HepG2 (cell line): Measurements from ENCODE around the gene CNTN4. TPM values are rescaled to one million over a fixed set of nuclear protein-coding genes. Genes with fewer than 3 reads are reported as not detected.

Experiments
- DPF2 ChIP-seq: sonication (generic); formaldehyde crosslinking; IDR thresholded peaks from 2 replicates; pipeline ENCODE4 v1.4.0; 2020; ENCODE audit warnings: mild to moderate bottlenecking, low read depth, missing genetic modification reagents, borderline replicate concordance
- RXRA ChIP-seq: sonication (generic); formaldehyde crosslinking; IDR thresholded peaks from 2 replicates; pipeline ENCODE4 v1.5.1; 2020; ENCODE audit warnings: missing genetic modification reagents
- ZNF232 ChIP-seq: sonication (generic); formaldehyde crosslinking; IDR thresholded peaks from 2 replicates; pipeline ENCODE4 v1.4.0; 2020; ENCODE audit warnings: missing genetic modification reagents, borderline replicate concordance
- ZNF460 ChIP-seq: sonication (generic); formaldehyde crosslinking; IDR thresholded peaks from 2 replicates; pipeline ENCODE4 v1.5.1; 2020; ENCODE audit warnings: missing genetic modification reagents, mild to moderate bottlenecking, borderline replicate concordance
- ZNF792 ChIP-seq: IDR thresholded peaks from 2 replicates; pipeline ENCODE4 v1.6.1; 2016
- polyA plus RNA-seq, 8 experiments: library from polyadenylated mRNA; depleted of rRNA in 3 of 8; stranded (reverse) in 7 of 8; unstranded in 1 of 8; fragments of >200 nt; fragmentation: Illumina TruSeq in 4 of 8; extraction: Trizol in 4 of 8; gene quantifications; 2 replicates each; pipeline versions ENCODE4 v1.2.1 to v1.2.3, GENCODE V29; 2011 to 2016; ENCODE audit warnings: low read depth in 4 of 8, missing spikeins in 1 of 8, mixed read lengths in 1 of 8; ENCODE audit not compliant: insufficient read depth in 1 of 8
- total RNA-seq, 5 experiments: library from RNA; depleted of rRNA; stranded (reverse); fragments of >200 nt; fragmentation: Illumina TruSeq; extraction: Trizol; gene quantifications; 2 replicates each; pipeline ENCODE4 v1.2.3, GENCODE V29; 2016; ENCODE audit warnings: low read depth in 1 of 5
- TF ChIP-seq, protein P1 (sequence below): sonication (generic); formaldehyde crosslinking; IDR thresholded peaks from one replicate; pipeline ENCODE4 v1.5.1; 2020; ENCODE audit warnings: mild to moderate bottlenecking, missing genetic modification reagents; ENCODE audit errors: not compliant biosample characterization
- TF ChIP-seq, protein P2 (sequence below): sonication (generic); formaldehyde crosslinking; IDR thresholded peaks from 2 replicates; pipeline ENCODE4 v1.4.0; 2020; ENCODE audit warnings: missing genetic modification reagents
- TF ChIP-seq, protein P3 (sequence below): sonication (generic); formaldehyde crosslinking; IDR thresholded peaks from 2 replicates; pipeline ENCODE4 v1.5.1; 2020; ENCODE audit warnings: mild to moderate bottlenecking, moderate library complexity, missing genetic modification reagents
- TF ChIP-seq, protein P4 (sequence below), 2 experiments: sonication (generic) in 1 of 2; formaldehyde crosslinking in 1 of 2; IDR thresholded peaks; 2 replicates each; pipeline versions ENCODE4 v1.4.0 to v1.6.1; 2018 to 2020; ENCODE audit warnings: missing genetic modification reagents in 2 of 2, borderline replicate concordance in 1 of 2, low read depth in 1 of 2, mild to moderate bottlenecking in 1 of 2, missing biosample characterization in 1 of 2

Gene CNTN4
- total and polyA plus RNA-seq, 2 of the 13 experiments (the other 11 are each of a cell fraction or from before 2014, with no cell fraction given) = 0.01 to 0.13 TPM

DNA sequence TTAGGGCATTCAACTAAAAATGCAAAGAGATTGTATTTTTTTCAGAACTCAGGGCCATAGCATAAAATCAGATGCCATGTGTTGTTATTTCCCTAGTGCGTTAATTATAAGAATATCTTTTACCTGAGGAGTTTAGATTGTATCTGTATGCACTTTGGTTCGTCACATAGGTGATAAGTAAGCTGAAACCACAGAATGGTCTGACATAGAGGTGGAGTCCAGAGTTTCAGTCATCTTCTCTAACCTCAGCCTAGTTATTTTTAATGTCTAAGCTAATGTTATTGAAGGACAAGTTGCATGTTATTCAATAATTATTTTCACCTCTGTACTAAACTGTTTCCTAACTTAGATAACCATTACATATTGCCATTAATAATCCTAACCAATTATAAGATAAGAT, 27.1 kb upstream of the CNTN4 start (continued):
- TF ChIP-seq, protein P1, sequence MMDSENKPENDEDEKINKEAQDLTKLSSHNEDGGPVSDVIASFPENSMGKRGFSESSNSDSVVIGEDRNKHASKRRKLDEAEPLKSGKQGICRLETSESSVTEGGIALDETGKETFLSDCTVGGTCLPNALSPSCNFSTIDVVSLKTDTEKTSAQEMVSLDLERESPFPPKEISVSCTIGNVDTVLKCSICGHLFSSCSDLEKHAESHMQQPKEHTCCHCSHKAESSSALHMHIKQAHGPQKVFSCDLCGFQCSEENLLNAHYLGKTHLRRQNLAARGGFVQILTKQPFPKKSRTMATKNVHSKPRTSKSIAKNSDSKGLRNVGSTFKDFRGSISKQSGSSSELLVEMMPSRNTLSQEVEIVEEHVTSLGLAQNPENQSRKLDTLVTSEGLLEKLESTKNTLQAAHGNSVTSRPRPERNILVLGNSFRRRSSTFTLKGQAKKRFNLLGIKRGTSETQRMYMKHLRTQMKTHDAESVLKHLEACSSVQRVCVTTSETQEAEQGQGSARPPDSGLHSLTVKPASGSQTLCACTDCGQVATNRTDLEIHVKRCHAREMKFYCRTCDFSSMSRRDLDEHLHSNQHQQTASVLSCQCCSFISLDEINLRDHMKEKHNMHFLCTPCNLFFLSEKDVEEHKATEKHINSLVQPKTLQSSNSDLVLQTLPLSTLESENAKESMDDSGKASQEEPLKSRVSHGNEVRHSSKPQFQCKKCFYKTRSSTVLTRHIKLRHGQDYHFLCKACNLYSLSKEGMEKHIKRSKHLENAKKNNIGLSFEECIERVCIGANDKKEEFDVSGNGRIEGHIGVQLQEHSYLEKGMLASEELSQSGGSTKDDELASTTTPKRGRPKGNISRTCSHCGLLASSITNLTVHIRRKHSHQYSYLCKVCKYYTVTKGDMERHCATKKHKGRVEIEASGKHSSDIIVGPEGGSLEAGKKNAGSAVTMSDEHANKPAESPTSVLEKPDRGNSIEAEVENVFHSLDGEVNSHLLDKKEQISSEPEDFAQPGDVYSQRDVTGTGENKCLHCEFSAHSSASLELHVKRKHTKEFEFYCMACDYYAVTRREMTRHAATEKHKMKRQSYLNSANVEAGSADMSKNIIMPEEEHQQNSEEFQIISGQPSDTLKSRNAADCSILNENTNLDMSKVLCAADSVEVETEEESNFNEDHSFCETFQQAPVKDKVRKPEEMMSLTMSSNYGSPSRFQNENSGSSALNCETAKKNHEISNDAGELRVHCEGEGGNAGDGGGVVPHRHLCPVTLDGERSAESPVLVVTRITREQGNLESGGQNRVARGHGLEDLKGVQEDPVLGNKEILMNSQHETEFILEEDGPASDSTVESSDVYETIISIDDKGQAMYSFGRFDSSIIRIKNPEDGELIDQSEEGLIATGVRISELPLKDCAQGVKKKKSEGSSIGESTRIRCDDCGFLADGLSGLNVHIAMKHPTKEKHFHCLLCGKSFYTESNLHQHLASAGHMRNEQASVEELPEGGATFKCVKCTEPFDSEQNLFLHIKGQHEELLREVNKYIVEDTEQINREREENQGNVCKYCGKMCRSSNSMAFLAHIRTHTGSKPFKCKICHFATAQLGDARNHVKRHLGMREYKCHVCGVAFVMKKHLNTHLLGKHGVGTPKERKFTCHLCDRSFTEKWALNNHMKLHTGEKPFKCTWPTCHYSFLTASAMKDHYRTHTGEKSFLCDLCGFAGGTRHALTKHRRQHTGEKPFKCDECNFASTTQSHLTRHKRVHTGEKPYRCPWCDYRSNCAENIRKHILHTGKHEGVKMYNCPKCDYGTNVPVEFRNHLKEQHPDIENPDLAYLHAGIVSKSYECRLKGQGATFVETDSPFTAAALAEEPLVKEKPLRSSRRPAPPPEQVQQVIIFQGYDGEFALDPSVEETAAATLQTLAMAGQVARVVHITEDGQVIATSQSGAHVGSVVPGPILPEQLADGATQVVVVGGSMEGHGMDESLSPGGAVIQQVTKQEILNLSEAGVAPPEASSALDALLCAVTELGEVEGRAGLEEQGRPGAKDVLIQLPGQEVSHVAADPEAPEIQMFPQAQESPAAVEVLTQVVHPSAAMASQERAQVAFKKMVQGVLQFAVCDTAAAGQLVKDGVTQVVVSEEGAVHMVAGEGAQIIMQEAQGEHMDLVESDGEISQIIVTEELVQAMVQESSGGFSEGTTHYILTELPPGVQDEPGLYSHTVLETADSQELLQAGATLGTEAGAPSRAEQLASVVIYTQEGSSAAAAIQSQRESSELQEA (CRISPR knock-in tag) = no peak
- TF ChIP-seq ZNF460 (CRISPR knock-in tag) (no peak), DPF2 (CRISPR knock-in tag) (no peak), RXRA (CRISPR knock-in tag) (no peak), ZNF232 (no peak), ZNF792 (CRISPR knock-in tag) (no peak)
- TF ChIP-seq, protein P2, sequence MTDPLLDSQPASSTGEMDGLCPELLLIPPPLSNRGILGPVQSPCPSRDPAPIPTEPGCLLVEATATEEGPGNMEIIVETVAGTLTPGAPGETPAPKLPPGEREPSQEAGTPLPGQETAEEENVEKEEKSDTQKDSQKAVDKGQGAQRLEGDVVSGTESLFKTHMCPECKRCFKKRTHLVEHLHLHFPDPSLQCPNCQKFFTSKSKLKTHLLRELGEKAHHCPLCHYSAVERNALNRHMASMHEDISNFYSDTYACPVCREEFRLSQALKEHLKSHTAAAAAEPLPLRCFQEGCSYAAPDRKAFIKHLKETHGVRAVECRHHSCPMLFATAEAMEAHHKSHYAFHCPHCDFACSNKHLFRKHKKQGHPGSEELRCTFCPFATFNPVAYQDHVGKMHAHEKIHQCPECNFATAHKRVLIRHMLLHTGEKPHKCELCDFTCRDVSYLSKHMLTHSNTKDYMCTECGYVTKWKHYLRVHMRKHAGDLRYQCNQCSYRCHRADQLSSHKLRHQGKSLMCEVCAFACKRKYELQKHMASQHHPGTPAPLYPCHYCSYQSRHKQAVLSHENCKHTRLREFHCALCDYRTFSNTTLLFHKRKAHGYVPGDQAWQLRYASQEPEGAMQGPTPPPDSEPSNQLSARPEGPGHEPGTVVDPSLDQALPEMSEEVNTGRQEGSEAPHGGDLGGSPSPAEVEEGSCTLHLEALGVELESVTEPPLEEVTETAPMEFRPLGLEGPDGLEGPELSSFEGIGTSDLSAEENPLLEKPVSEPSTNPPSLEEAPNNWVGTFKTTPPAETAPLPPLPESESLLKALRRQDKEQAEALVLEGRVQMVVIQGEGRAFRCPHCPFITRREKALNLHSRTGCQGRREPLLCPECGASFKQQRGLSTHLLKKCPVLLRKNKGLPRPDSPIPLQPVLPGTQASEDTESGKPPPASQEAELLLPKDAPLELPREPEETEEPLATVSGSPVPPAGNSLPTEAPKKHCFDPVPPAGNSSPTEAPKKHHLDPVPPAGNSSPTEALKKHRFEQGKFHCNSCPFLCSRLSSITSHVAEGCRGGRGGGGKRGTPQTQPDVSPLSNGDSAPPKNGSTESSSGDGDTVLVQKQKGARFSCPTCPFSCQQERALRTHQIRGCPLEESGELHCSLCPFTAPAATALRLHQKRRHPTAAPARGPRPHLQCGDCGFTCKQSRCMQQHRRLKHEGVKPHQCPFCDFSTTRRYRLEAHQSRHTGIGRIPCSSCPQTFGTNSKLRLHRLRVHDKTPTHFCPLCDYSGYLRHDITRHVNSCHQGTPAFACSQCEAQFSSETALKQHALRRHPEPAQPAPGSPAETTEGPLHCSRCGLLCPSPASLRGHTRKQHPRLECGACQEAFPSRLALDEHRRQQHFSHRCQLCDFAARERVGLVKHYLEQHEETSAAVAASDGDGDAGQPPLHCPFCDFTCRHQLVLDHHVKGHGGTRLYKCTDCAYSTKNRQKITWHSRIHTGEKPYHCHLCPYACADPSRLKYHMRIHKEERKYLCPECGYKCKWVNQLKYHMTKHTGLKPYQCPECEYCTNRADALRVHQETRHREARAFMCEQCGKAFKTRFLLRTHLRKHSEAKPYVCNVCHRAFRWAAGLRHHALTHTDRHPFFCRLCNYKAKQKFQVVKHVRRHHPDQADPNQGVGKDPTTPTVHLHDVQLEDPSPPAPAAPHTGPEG (CRISPR knock-in tag) = no peak
- TF ChIP-seq, protein P3, sequence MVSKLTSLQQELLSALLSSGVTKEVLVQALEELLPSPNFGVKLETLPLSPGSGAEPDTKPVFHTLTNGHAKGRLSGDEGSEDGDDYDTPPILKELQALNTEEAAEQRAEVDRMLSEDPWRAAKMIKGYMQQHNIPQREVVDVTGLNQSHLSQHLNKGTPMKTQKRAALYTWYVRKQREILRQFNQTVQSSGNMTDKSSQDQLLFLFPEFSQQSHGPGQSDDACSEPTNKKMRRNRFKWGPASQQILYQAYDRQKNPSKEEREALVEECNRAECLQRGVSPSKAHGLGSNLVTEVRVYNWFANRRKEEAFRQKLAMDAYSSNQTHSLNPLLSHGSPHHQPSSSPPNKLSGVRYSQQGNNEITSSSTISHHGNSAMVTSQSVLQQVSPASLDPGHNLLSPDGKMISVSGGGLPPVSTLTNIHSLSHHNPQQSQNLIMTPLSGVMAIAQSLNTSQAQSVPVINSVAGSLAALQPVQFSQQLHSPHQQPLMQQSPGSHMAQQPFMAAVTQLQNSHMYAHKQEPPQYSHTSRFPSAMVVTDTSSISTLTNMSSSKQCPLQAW (CRISPR knock-in tag) = no peak
- TF ChIP-seq, protein P4, sequence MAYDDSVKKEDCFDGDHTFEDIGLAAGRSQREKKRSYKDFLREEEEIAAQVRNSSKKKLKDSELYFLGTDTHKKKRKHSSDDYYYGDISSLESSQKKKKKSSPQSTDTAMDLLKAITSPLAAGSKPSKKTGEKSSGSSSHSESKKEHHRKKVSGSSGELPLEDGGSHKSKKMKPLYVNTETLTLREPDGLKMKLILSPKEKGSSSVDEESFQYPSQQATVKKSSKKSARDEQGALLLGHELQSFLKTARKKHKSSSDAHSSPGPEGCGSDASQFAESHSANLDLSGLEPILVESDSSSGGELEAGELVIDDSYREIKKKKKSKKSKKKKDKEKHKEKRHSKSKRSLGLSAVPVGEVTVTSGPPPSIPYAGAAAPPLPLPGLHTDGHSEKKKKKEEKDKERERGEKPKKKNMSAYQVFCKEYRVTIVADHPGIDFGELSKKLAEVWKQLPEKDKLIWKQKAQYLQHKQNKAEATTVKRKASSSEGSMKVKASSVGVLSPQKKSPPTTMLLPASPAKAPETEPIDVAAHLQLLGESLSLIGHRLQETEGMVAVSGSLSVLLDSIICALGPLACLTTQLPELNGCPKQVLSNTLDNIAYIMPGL (CRISPR knock-in tag; IDR thresholded peaks at IDR 0.05; ENCODE audit: borderline replicate concordance in 1 of 2, low read depth in 1 of 2) = no peak
